ENCODE results near the gene NIPA2.

Gene NIPA2

GRCh38 chr15:22904736-22905135 is 66.3 kb downstream of the NIPA2 start:
- Mint-ChIP-seq H3K27ac (no peak overlapping the region), H3K9me3 (no peaks in the 10 kb centered on the region), H3K4me1 (no peaks in the 10 kb centered on the region), H3K27me3 (ENCODE audit: low read depth, poor library complexity) (no peaks in the 10 kb centered on the region), H3K36me3 (ENCODE audit: low read depth) (peaks cover 59% of the 10 kb centered on the region), H3K4me3 (no peak overlapping the region)
- DNase-seq = no peak
- TF ChIP-seq, protein P1, sequence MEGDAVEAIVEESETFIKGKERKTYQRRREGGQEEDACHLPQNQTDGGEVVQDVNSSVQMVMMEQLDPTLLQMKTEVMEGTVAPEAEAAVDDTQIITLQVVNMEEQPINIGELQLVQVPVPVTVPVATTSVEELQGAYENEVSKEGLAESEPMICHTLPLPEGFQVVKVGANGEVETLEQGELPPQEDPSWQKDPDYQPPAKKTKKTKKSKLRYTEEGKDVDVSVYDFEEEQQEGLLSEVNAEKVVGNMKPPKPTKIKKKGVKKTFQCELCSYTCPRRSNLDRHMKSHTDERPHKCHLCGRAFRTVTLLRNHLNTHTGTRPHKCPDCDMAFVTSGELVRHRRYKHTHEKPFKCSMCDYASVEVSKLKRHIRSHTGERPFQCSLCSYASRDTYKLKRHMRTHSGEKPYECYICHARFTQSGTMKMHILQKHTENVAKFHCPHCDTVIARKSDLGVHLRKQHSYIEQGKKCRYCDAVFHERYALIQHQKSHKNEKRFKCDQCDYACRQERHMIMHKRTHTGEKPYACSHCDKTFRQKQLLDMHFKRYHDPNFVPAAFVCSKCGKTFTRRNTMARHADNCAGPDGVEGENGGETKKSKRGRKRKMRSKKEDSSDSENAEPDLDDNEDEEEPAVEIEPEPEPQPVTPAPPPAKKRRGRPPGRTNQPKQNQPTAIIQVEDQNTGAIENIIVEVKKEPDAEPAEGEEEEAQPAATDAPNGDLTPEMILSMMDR (IDR thresholded peaks at IDR 0.05) = no peak

GRCh38 chr15:22907161-22907950 is 68.9 kb downstream of the NIPA2 start:
- Mint-ChIP-seq H3K9me3 (no peaks in the 10 kb centered on the region), H3K27ac (no peak overlapping the region), H3K4me3 (no peak overlapping the region), H3K27me3 (ENCODE audit: low read depth, poor library complexity) (no peaks in the 10 kb centered on the region), H3K36me3 (ENCODE audit: low read depth) (peaks cover 65% of the 10 kb centered on the region), H3K4me1 (no peaks in the 10 kb centered on the region)
- DNase-seq = no peak
- TF ChIP-seq, protein P1 (IDR thresholded peaks at IDR 0.05) = no peak

DNA sequence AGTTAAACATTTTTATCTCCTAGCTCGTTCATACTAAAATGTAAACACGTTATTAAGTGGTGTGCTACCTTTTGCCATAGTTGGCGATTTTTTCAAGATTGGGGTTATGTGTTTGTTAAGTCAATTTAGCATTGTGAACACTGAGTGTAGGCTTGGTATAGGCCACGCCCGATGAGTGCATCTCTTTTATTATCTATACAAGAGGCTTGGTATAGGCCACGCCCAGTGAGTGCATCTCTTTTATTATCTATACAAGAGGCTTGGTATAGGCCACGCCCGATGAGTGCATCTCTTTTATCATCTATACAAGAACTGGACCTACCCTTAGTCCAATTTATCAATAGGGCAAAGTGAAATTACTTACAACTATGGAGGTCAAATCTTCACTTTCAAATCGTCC is 70.4 kb downstream of the NIPA2 start:
- H3K4me1 Mint-ChIP-seq = no peaks in the 10 kb centered on the region
- TF ChIP-seq, protein P1 (IDR thresholded peaks at IDR 0.05) = no peak
- H3K9me3 Mint-ChIP-seq = no peaks in the 10 kb centered on the region
- H3K27ac Mint-ChIP-seq = no peak overlapping the region
- no peaks in the 10 kb centered on the region for H3K27me3 Mint-ChIP-seq (ENCODE audit: low read depth, poor library complexity)
- H3K36me3 Mint-ChIP-seq (ENCODE audit: low read depth) = peaks cover 65% of the 10 kb centered on the region
- no peak for DNase-seq
- H3K4me3 Mint-ChIP-seq = no peak overlapping the region

GRCh38 chr15:22911306-22911705 is 72.8 kb downstream of the NIPA2 start:
- H3K27ac Mint-ChIP-seq = no peak overlapping the region
- TF ChIP-seq, protein P1 (IDR thresholded peaks at IDR 0.05) = no peak
- no peaks in the 10 kb centered on the region for H3K27me3 Mint-ChIP-seq (ENCODE audit: low read depth, poor library complexity)
- peaks cover 83% of the 10 kb centered on the region for H3K36me3 Mint-ChIP-seq (ENCODE audit: low read depth)
- no peak overlapping the region for H3K4me3 Mint-ChIP-seq
- no peaks in the 10 kb centered on the region for H3K4me1 Mint-ChIP-seq
- DNase-seq = no peak
- H3K9me3 Mint-ChIP-seq = no peaks in the 10 kb centered on the region

DNA sequence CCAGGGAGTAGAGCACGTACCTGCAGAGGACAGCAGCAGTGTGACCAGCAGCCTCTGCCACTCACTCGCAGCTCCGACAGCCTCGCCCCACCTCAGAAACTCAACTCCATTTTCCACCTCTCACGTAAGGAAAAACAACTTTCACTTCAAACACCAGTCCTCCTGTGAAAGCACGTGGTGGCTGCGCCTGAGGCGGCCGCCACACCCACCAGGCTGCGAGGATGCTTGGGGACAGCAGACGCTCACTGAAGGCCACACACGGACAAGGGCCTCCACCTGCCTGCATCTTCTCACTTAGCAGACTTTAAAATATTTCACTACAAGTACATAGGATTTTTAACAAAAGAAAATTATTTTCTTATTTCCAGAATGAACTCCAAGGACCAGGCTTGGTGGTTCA is 73.8 kb downstream of the NIPA2 start:
- TF ChIP-seq, protein P1 (IDR thresholded peaks at IDR 0.05) = no peak

More for the DNA sequence above, 73.8 kb downstream of the NIPA2 start:
- no peak overlapping the region for H3K4me3 Mint-ChIP-seq
- no peaks in the 10 kb centered on the region for H3K4me1 Mint-ChIP-seq
- no peak for DNase-seq
- H3K27ac Mint-ChIP-seq = no peak overlapping the region
- H3K9me3 Mint-ChIP-seq = no peaks in the 10 kb centered on the region
- no peaks in the 10 kb centered on the region for H3K27me3 Mint-ChIP-seq (ENCODE audit: low read depth, poor library complexity)
- H3K36me3 Mint-ChIP-seq (ENCODE audit: low read depth) = peaks cover 85% of the 10 kb centered on the region

Measured in nephron progenitor cell (in vitro differentiated cells).